PFSK-1 (cell line): ENCODE results near the gene PIGL.

ENCODE experiments used
- FOXP2 ChIP-seq: optimal IDR thresholded peaks from 2 replicates; pipeline ENCODE3; 2011; ENCODE audit warnings: borderline replicate concordance, control low read depth, inconsistent platforms; ENCODE audit not compliant: insufficient read depth; ENCODE audit errors: extremely low read length, extremely low read depth
- POLR2AphosphoS5 ChIP-seq: IDR thresholded peaks from 2 replicates; pipeline ENCODE4 v1.6.1; 2012; ENCODE audit warnings: low read depth, mild to moderate bottlenecking, control low read depth, low read length, moderate library complexity
- SIN3A ChIP-seq: IDR thresholded peaks from 2 replicates; pipeline ENCODE4 v1.6.1; 2012; ENCODE audit warnings: mild to moderate bottlenecking, low read length, moderate library complexity, borderline replicate concordance; ENCODE audit not compliant: insufficient read depth
- TAF1 ChIP-seq: IDR thresholded peaks from 2 replicates; pipeline ENCODE4 v1.6.1; 2012; ENCODE audit warnings: low read length, control low read depth, borderline replicate concordance; ENCODE audit not compliant: insufficient read depth
- TF ChIP-seq, protein P1 (sequence below), 2 experiments: IDR thresholded peaks; 2 replicates each; pipeline versions ENCODE4 v1.6.1 to v1.8.0; 2011 to 2012; ENCODE audit warnings: low read depth in 2 of 2, low read length in 2 of 2, control low read depth in 1 of 2, inconsistent platforms in 1 of 2, mild to moderate bottlenecking in 1 of 2, moderate library complexity in 1 of 2; ENCODE audit not compliant: insufficient read depth in 1 of 2

The PIGL gene

GRCh38 chr17:16322636-16323035, 105.6 kb downstream of the PIGL start:
- TF ChIP-seq SIN3A (no peak), POLR2AphosphoS5 (no peak)

DNA sequence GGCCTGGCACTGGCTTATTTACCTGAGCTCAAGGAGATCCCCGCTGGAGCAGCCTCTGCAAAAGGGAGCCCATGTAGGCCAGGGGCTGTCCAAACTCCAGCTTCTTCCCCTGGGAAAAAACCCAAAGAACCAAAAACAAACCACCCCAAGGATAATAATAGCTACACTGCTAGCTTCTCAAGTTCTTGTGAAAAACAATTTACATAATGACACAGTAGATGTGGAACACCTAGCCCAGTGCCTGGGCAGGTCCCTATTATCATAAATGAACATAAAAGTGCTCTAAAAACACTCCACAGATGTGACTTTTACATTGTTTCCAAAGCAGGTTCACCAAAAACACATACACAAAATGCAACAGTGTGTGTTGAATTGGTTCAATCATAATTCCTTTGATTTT, 109.0 kb downstream of the PIGL start:
- TF ChIP-seq, protein P1, sequence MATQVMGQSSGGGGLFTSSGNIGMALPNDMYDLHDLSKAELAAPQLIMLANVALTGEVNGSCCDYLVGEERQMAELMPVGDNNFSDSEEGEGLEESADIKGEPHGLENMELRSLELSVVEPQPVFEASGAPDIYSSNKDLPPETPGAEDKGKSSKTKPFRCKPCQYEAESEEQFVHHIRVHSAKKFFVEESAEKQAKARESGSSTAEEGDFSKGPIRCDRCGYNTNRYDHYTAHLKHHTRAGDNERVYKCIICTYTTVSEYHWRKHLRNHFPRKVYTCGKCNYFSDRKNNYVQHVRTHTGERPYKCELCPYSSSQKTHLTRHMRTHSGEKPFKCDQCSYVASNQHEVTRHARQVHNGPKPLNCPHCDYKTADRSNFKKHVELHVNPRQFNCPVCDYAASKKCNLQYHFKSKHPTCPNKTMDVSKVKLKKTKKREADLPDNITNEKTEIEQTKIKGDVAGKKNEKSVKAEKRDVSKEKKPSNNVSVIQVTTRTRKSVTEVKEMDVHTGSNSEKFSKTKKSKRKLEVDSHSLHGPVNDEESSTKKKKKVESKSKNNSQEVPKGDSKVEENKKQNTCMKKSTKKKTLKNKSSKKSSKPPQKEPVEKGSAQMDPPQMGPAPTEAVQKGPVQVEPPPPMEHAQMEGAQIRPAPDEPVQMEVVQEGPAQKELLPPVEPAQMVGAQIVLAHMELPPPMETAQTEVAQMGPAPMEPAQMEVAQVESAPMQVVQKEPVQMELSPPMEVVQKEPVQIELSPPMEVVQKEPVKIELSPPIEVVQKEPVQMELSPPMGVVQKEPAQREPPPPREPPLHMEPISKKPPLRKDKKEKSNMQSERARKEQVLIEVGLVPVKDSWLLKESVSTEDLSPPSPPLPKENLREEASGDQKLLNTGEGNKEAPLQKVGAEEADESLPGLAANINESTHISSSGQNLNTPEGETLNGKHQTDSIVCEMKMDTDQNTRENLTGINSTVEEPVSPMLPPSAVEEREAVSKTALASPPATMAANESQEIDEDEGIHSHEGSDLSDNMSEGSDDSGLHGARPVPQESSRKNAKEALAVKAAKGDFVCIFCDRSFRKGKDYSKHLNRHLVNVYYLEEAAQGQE (IDR thresholded peaks at IDR 0.05; ENCODE audit: insufficient read depth in 1 of 2, low read depth in 2 of 2, low read length in 2 of 2) = no peak
- TF ChIP-seq TAF1 (no peak), SIN3A (no peak), POLR2AphosphoS5 (no peak), FOXP2 (no peak)

DNA sequence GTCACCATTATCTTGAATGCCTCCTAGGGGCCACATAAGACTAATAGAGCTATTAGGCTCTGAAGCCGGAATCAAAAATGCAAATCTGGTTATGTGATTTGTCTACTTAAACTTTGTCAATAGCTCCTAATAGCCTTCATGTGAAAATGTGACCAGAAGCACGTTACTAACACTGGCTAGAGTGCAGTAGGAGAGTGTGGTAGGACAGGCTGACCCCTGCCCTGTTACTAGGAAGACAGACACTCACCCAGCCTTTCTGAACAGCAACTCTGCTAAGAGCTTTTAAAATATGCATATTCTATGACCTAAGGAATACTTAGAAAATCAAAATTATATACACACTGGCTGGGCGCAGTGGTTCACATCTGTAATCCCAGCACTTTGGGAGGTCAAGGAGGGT, 110.0 kb downstream of the PIGL start:
- TF ChIP-seq SIN3A (no peak), FOXP2 (no peak), TAF1 (no peak), POLR2AphosphoS5 (no peak)
- TF ChIP-seq, protein P1 (IDR thresholded peaks at IDR 0.05; ENCODE audit: insufficient read depth in 1 of 2, low read depth in 2 of 2, low read length in 2 of 2) = no peak

- no peak for TF ChIP-seq FOXP2
- no peak for TF ChIP-seq TAF1
- TF ChIP-seq, protein P1 (IDR thresholded peaks at IDR 0.05; ENCODE audit: insufficient read depth in 1 of 2, low read depth in 2 of 2, low read length in 2 of 2) = no peak
- TF ChIP-seq SIN3A = no peak
- no peak for TF ChIP-seq POLR2AphosphoS5
Observed at GRCh38 chr17:16328997-16329396, 112.0 kb downstream of the PIGL start.

DNA sequence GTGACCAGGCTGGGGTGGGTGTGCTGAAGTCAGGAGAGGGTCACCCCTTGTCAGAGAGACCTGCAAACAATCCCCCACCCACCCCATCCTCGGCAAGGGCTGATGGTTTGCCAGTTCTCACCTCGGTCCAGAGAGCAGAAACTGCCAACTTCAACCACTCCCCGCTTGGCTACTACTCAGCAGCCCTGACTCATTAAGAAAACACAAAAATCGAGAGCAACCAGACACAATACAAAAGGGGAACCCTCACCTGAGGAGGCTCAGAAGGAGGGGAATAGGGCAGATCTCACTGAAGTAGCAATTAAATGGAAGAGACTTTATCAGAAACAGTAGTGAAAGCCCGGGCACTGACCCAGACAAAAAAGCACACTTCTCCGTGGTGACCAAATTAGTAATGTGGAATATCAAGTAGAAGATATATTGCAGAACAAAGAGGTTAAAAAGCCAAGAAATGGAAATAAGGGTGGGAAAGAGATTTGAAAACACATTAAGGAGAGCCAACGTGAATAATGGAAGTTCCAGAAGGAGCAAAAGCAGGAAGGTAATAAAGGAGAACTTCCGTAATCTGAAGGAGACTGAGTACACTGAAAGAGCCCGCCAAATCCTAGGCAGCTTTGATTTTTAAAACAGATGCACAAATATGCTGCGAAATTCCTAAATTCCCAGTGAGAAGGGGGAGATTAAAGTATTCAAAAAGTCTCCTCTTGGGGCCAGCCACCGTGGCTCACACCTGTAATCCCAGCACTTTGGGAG, 112.7 kb downstream of the PIGL start:
- TF ChIP-seq FOXP2 = no peak
- TF ChIP-seq, protein P1 (IDR thresholded peaks at IDR 0.05; ENCODE audit: insufficient read depth in 1 of 2, low read depth in 2 of 2, low read length in 2 of 2) = no peak
